ENCODE results near the gene HSPB7.
"Not testable (repeated sequence)": the region's sequence is repeated elsewhere in the genome, so short reads cannot be mapped to it uniquely, and the experiment has no call there.

Gene HSPB7

DNA sequence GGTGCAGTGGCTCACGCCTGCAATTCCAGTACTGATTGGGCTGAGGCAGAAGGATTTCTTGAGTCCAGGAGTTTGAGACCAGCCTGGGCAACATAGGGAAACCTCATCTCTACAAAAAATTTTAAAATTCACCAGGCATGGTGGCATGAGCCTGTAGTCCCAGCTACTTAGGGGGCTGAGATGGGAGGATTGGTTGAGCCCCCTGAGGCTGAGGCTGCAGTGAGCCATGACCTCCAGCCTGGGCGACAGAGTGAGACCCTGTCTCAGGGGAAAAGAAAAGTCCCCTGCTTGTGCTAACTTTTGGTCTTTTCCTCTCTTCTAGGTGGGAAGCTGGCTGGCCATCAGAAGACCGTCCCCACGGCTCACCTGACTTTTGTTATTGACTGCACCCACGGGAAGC, 12.2 kb downstream of the HSPB7 start:
- DNase-seq = no peak

DNA sequence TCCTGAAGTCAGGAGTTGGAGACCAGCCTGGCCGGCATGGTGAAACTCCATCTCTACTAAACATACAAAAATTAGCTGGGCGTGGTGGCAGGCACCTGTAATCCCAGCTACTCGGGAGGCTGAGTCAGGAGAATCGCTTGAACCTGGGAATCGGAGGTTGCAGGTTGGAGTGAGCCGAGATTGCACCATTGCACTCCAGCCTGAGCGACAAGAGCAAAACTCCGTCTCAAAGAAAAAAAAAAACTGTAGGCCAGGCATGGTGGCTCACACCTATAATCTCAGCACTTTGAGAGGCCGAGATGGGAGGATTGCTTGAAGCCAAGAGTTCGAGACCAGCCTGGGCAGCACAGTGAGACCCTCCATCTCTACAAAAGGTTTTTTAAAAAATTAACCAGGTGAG, 16.6 kb downstream of the HSPB7 start:
- not testable (repeated sequence) for DNase-seq

DNA sequence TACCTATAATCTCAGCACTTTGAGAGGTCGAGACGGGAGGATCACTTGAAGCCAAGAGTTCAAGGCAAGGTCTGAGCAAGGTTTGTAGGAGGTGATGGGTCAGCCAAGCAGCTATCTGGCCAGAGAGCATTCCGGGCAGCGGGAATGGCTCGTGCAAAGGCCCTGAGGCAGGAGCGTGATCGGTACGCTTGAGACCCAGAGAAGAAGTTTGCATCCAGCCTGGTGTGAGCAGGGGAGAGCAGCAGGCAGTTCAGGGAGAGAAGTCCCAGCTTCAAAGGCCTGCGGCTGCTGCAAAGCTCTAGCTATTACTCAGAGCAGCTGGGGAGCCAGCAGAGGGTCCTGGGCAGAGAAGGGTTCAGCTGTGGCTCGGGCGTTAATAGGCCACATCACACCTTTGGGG, 18.9 kb downstream of the HSPB7 start:
- DNase-seq = no peak

DNA sequence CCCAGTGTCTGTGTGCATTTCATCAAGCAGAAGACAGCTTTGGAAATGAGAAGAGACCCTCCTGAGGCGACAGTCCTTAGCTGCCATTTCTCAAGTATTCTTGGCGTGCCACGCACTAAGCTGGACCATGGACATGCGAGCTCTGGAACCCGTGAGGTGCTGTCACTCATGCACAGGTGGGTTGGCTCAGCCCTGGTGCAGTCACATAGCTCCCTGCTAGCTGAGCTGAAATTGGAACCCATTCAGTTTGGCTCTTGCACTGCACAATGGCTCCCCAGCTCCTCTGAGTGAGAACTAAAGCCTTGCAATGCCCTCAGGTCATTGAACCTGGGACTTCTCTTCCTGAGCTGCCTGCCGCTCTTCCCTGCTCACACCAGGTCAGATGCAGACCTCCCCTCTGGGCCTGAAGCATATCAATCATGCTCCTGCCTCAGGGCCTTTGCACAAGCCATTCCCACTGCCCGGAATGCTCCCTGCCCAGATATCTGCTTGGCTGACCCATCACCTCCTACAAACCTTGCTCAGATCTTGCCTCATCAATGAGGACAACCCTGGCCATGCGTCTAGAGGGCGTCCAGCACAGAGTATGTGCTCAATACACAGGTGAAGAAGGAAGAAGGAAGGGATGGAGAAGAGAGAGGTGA, 20.1 kb downstream of the HSPB7 start:
- DNase-seq = no peak

DNA sequence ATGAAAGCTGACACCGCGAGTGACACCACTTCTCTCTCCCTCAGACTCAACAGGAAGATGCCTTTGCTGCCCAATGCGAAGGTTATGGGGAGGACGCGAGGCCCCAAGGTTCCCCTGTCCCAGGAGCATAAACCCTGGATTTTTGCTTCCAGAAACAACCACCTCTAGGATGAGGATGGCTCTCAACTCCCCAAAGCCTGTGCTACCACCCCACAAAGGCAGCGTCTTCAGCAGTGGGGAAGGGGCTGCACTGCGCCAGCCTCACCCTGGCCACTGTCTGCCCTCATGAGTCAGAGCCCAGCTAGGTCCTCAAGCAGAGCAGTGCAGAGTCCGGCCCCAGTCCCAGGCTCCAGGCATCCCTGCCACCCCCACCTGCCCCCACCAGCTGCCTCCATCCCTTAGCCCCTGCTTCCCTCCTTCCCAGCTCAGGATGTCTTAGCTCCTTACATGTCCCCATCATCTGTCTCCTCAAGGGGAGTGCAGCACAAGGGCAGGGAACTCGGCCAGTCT, 20.7 kb downstream of the HSPB7 start:
- no peak for DNase-seq

DNA sequence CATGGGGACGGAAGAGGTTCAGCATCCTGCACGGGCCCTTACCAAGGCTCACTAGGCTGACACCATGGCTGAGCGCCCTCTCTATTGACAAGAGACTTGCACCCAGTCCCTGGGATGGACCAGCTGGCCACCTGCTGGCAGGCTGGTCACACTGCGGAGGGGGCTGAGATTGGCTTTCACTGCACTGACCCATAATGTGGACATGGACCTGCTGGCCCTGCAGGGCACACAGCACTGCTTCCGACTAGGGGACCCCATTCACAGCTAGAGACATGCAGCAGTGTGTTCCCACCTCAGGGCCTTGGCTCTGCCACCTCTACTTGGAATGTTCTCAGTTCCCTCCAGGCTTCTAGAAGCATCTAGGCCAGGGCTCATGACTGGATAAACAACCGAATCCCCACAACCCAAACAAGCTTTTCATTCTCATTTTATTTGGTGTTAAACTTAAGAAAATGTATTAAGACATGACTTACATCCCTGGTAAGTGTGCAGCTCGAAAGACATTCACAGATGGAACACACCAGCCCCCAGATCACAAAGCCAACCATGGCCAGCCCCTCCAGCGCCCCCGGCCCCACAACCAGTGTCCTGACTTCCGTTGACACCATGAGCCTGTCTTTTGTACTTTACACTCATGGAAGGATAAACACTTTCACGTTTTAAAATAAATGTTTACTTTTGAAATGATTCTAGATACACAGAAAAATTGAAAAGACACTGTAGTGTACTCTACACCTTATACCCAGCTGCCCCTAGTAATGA, 23.1 kb downstream of the HSPB7 start:
- peak; percentile 48 for DNase-seq

DNA sequence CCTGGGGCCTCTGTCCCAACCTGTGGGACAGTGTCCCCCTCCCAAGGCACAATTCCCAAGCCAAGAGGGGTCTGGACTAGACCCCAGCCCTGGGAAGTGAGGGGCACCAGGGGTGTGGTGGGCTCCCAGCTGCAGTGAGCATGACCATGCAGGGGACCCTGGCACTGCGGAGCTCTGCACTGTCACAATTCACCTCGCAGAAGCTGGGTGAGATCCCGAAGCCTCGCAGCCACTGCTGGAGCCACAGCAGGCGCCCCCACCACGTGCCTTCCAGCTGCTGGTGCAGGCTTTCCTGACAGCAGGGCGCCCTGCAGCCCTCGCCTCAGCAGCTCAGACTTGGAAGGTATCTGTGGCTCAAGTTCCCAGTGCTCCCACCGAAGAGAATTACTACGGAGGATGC, 23.8 kb downstream of the HSPB7 start:
- DNase-seq = no peak

DNA sequence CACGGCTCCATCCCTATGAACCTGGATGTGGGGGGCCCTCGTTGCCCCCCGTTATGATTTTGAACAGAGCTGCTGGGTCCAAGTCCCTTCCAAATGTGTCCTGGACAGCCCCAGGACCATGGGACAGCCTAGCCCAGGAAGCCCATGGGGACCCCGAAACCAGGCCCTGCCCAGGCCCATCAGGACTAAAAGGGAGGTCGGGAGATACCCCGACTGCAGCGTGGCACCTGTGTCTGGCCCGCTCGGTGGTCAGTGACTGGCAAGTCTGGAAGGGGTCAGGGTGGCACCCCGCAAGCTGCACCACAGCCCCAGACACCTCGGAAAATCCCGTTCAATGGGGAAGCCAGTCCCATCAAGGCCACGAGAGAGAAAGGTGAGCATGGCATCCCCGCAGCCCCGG, 24.2 kb downstream of the HSPB7 start:
- DNase-seq = no peak

DNA sequence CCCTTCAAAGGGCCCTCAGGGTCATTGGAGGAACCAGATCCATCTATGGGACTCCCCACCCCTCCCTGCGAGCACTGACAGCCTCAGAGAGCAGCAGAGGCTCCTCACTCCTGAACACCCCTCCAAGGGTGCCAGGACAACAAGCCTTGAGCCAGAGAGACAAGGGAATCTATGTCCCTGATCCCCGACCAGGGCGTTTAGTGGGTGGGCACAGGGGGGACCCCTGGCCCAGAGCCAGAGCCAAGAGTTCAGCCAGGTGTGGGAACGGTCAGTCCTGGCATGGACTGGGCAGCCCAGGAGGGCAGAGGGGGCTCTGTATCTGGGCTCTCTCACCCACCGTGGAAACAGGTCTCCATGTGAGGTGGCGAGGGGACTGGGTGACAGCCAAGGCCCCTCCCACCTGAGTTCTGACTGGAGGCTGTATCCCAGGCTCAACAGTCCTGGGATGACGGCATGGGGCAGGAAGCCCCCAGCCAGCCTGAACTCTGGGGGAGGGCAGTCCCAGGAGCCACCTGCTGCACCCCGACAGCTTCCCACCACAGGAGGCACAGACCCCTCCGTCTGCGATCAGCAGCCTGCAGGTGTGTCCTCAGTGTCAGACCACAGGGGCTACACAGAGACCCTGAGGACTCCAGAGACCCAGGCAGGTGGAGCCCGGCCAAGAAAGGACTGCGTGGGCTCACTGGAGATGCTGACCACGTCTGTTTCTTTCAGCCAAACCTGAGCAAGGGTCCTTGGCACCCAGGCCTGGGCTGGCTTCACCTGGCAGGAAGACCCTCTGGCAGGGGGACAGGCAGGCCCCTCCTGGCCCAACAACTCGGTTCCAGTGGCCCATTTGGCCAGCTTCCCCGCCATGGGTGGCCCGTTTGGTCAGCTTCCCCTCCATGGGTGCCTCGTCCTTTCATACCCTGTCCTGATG, 25.0 kb downstream of the HSPB7 start:
- no peak for DNase-seq

DNA sequence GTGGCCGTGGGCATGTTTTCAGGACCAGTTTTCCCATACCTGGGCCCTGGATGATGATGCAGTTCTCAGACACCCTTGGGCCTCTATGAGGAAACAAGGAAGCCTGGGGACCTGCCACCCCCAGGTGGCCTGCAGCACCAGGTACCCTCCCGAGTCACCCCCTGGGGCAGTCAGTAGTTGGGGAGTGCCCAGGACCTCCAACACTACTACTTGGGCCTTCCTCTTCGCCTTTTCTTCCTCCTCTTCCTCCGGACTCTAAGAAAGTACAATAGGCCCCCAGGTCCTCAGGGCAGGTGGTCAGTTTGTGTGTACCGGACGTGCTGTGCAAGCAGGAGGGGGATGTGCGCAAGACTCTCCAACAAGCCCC, 25.7 kb downstream of the HSPB7 start:
- DNase-seq = no peak

DNA sequence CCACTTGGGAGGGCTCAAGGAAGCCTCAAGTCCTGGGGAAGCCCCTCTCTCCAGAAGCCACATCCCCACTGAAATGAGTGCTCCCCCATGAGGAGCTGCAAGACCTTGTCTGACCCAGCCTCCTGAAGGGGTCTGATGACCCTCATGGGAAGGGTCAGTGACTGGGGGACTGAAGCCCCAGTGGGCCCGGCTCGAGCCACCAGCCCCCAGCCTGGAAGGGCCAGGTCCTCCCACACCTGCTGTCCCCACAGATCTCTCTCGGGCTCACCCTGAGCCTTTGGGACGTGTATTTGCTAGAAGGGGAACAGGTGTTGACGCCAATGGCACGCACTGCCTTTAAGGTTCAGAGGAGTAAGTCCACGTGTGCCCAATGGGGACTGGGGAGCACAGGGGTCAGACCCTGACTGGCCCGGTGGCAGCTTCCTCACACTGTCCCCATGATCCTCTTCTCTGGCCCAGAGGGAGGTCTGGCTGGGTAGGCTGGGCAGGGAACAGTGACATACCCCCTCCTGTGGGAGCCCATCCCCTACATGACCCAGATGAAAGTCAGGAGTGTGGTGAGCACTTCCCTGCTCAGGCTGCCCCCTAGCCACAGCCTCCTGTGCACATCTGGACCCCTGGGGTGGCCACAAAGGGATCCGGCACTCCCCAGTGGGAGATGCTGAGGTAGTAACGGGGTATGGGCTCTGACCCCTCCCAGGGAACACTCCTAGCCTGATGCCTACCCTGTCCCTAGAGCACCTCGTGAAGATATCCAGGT, 26.2 kb downstream of the HSPB7 start:
- no peak for DNase-seq

DNA sequence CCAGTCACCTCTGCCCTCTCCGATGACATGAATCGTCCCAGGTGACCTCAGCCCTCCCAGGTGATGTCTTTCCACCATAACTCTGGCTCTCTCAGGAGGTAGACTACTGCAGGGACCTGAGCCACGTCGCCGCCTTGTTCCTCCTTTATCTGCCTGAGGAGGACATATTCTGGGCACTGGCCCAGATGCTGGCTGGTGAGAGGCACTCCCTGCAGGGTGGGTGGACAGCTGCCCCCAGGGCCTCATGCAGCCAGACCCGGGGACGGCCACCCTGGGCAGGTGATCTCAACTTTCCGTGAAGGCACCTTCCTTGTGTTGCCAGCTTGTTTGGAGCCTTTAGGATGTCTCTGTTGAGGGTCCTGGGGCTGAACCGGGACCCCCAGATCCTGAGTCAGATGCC, 28.1 kb downstream of the HSPB7 start:
- no peak for DNase-seq

DNA sequence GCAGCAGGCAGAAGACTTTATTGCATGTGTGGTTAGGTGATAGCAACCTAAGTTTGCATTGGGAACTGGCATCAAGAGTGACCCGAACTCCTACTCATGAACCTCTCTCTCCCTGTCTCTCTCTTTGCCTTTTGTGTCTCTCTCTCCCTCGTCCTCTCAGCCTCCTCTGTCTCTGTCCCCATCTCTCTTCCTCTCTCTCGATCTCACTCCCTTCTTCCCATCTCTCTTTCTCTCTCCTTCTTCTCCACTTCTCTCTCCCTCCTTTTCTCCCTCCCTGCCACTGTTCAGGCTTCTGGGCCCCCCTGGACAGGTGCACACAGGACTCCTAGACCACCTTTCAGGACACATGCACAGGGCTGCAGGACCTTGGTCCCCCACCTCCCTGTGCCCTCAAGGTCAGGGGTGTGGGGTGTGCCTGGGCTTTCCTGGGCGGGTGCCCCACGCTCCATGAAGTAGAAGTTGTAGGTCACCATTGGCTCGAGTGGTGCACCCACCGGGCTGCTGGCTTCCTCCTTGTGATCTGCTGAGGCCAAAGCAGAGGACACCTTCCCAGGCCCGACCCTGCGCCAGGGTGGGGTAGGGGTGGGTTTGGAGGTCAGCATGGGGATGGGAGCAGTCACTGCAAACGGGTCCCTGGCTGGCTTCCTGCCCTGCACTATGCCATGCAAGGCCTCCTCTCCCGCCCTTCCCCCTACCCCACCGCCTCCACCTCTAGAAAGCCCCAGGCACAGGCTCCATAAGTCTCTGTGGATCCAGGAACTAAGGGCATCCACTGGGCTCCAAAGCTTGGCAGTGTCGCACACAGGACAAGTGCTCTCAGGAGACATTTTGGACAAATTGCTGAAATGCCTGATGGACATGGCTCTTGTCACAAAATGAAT, 28.7 kb downstream of the HSPB7 start:
- DNase-seq = no peak

DNA sequence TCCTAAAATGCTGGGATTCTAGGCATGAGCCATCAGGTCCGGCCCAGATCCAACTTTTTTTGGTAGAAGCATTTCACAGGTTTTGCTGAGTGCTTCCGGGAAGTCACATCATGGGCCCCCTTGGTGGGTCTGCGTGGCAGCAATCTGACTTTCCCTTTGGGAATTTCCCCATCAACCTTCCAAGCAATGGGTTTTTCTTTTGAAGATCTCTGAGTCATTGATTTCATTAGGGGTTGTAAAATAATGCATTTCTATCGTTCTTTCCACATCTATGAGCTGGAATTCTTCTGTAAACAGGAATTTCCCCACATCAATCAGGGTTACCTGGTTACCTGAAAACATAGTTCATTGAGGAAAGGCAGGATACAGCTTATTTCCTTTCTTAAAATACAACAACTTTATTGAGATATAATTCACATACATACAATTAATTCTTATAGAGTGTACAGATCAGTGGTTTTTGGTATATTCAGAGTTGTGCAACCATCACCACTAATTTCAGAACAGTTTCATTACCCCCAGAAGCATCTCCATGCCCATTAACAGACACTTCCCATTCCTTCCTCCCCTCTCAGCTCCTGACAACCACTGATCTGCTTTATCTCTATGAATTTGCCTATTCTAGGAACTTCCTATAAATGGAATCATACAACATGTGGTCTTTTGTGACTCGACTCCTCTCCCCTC, 32.1 kb downstream of the HSPB7 start:
- no peak for DNase-seq

DNA sequence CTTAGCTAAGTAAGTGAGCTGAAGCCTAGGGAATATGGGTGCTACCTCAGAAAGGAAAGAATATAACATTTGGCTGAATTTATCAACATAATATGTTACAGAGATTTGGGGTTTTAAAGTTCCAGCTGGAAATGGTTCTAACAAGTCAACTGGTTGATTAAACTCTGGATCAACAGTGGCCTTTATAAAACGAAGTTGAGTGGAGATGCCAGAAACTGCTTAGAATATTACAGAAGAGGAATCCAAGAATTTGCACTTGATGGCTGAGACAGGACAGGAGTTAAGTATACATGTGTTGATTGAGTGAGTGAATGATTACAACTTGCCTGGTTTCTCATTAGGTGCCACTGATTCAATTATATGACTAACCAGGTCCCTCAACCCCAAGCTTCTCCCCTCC, 34.6 kb downstream of the HSPB7 start:
- no peak for DNase-seq

DNA sequence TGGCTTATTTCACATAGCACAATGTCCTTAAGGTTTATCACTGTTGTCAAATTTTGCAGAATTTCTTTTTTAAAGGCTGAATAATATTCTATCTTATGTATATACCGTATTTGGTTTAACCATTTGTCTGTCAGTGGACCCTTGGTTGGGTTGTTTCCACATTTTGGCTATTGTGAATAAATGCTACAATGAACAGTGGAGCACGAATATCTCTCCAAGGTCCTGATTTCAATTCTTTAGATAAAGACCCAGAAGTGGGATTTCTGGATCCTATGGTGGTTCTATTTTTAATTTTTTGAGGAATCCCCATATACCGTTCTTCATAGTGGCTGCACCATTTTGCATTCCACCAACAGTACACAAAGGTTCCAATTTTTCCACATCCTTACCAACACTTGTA, 36.2 kb downstream of the HSPB7 start:
- DNase-seq = no peak

DNA sequence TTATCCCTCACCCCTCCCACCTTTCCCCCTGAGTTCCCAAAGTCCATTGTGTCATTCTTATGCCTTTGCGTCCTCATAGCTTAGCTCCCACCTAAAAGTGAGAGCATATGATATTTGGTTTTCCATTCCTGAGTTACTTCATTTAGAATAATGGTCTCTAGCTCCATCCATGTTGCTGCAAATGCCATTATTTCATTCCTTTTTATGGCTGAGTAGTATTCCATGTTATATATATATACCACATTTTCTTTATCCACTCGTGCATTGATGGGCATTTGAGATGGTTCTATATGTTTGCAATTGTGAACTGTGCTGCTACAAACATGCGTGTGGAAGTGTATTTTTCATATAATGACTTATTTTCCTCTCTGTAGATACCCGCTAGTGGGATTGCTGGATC, 39.9 kb downstream of the HSPB7 start:
- DNase-seq = not testable (repeated sequence)

DNA sequence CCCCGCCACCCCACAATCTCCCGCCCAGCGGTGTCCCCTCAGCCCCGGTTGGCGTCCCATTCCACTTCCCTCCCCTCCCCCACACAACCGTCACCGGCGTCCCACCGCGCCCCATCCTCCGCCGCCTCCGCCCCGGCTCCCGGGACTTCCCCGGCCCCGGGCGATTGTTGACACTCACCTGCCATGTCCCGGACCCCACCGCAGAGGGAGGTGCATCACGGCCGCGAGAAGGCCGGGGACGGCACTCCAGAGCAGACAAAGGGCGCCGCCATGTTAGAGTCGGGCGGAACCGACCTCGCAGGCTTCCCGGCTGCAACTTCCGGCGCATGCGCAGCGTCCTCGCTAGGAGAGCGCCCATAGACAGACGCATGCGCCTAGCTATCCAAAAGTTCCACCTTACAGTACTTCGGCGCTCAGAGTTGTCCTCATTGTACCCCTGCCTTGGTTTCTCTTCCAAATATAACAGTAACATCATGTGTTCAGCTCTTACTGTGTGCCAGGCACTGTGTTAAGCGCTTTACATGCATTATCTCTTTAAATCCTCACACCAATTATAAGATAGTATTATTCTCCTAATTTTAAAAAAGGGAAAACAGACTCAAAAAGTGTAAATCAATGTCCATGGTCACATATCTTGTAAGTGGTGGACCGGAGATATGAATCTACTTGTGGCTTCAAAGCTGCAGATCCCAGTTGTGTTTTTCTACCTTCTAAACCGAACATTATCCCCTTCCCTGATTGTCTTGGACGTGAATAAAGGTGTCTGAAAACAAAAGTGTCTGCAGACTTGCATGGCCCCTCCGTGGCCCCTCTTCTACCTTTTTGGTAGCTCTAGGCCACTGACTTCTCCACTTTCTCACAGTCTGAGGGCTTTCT, 41.8 kb downstream of the HSPB7 start, which contains the start of gene ZBTB17:
TSS of gene ZBTB17 (minus strand) at position 297 of the 876 bp plus-strand sequence. CDS start 27,606 bp downstream, outside the sequence.
- DNase-seq = peak; percentile 96

DNA sequence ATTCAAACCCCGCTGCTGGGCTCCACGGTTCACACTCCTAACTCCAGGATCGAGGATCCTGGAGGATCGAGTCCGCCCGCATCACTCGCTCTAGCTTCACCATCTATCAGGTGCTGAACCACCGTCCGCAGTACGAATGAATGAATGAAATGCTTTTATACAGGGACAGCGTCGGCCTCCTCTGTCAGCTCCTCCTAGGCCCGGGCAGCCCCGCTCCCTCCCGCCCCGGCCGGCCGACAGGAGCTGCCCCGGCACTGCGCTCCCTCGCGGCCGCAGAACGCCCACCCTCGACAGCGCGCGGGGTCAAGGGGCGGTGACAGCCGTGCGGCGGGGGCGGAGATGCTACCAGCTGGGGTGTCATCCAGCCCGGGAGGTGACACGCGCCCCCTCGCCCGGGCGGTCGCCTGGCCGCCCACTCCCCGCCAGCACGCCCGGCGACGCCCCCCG, 42.5 kb downstream of the HSPB7 start:
- peak; percentile 68 for DNase-seq

DNA sequence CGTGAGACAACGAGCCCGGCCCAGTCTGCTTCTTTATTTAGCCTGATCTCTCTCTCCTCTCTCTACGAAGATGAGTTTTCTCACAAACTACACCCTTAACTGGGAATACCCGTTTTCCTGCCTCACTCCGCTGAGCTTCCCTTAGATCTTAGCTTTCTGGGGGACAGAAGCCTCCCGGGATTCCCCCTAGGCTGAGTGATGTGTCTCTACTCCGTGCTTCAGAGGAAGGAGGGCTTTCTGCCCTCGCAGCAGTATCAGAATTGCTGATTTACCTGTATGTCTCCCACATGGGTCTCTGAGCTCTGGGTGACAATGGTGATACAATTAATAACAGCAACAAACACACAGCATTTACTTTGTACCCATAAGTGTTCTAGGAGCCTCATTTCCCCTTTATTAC, 43.0 kb downstream of the HSPB7 start:
- DNase-seq = no peak
